BJ (cell line): Measurements from ENCODE around the gene PHETA2. TPM values are rescaled to one million over a fixed set of nuclear protein-coding genes. Genes with fewer than 3 reads are reported as not detected.

ENCODE experiments used
- CTCF ChIA-PET: fragments of 350-600 bp; formaldehyde crosslinking; extraction: SDS; loops from one replicate; lab custom pipeline; 2021; ENCODE audit warnings: antibody characterized with exemption, inconsistent platforms; lab: Yijun Ruan, JAX
- POLR2A ChIA-PET: fragments of 300-600 bp; sonication (Branson Sonifier 250); formaldehyde crosslinking; extraction: SDS; loops from one replicate; lab custom pipeline; 2021; ENCODE audit warnings: antibody characterized with exemption; lab: Charles Lee
- DNase-seq: peaks from one replicate; pipeline ENCODE4 v3.0.0-alpha.2; 2011; ENCODE audit warnings: low read depth
- H3K27me3 ChIP-seq: 2 replicates; pipeline ENCODE4 v1.6.0; 2011; ENCODE audit warnings: low read length; ENCODE audit not compliant: control insufficient read depth, insufficient read depth
- H3K36me3 ChIP-seq: 2 replicates; pipeline ENCODE4 v1.5.1; 2011; ENCODE audit warnings: low read length; ENCODE audit not compliant: control insufficient read depth, insufficient read depth
- H3K4me3 ChIP-seq: 2 replicates; pipeline ENCODE4 v1.5.1; 2011; ENCODE audit warnings: low read depth, mild to moderate bottlenecking, control low read depth, low read length
- polyA plus RNA-seq: library from polyadenylated mRNA; depleted of rRNA; stranded (reverse); fragments of >200 nt; gene quantifications from 2 replicates; pipeline ENCODE4 v1.2.3, GENCODE V29; 2011
- TF ChIP-seq, protein P1 (sequence below): IDR thresholded peaks from 2 replicates; pipeline ENCODE4 v1.5.1; 2011; ENCODE audit warnings: low read depth, mild to moderate bottlenecking, control low read depth, inconsistent platforms, low read length, moderate library complexity; ENCODE audit not compliant: insufficient read depth

The PHETA2 gene
- polyA plus RNA-seq, 1 experiment, result 27.4 TPM

DNA sequence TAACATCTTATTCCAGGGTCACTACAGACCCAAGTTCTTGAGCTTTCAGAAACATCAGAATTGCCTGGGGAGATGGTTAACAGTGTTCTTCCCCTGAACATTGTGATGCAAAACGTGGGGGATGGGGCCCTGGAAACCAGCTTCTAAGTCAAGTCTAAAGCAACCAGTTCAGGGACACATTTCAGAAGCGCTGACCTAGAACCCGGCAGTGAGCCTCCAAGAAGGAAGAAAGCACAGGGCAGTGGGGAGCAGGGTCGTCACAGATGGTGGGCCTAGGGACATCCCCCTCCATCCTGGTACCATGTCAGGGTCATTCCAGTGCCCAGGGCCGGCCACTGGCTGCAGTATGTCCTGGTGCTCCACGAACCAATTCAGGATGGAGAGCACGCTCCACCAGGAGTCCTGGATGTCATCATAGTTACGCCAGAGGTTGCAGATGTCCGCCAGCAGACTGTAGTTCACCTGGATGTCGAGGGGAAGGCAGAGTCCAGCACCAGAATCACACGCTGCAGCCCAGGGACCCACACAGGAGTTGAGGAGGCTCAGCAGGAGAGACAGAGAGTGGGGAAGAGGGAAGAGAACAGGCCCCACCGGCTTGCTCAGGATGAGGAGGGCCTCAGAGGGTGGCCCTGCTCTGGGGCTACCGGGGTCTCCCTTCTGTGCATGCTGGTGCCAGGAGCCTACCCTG lies 8.5 kb upstream of the PHETA2 start:
- Histone ChIP-seq H3K4me3 (no peak overlapping the region), H3K27me3 (no peaks in the 10 kb centered on the region), H3K36me3 (peaks cover 7% of the 10 kb centered on the region)
- TF ChIP-seq, protein P1, sequence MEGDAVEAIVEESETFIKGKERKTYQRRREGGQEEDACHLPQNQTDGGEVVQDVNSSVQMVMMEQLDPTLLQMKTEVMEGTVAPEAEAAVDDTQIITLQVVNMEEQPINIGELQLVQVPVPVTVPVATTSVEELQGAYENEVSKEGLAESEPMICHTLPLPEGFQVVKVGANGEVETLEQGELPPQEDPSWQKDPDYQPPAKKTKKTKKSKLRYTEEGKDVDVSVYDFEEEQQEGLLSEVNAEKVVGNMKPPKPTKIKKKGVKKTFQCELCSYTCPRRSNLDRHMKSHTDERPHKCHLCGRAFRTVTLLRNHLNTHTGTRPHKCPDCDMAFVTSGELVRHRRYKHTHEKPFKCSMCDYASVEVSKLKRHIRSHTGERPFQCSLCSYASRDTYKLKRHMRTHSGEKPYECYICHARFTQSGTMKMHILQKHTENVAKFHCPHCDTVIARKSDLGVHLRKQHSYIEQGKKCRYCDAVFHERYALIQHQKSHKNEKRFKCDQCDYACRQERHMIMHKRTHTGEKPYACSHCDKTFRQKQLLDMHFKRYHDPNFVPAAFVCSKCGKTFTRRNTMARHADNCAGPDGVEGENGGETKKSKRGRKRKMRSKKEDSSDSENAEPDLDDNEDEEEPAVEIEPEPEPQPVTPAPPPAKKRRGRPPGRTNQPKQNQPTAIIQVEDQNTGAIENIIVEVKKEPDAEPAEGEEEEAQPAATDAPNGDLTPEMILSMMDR, result no peak
- ChIA-PET POLR2A (no interaction called here), CTCF (interaction anchor here (1.0 kb wide), 1 partner anchor 25 kb away, joined by 3 read pairs; the partner anchor contains the start of gene NDUFA6)
- DNase-seq, result no peak

DNA sequence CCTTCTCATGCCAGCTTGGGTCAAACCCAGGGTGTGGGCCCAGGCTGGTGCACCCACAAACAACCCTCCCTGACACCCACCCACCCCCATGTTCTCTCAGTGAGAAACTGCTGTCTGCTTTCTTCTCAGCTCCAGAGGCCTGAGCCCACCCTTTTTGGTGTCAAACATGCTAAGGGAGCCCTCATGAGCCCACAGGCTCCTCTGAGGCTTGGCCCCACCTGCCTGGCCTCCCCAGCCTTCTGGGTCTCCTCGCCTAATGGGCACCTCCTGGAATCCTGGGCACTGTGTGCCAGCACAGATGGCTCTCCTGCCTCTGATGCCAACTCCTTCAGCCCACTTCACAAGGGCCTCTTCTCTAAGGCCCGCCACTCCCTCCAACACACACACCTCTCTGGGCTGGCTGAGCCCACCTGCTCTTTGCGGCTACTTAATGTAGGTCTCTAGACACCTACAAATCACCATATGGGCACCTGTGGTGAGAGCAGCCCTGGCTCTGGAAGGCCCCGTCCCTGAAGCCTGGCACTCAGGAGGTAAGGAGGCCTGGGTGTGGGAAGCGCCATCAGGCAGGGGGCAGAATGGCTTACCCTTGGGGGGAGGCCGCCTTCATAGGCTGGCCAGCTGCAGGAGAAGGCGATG lies 7.8 kb upstream of the PHETA2 start:
- H3K27me3 ChIP-seq, result no peaks in the 10 kb centered on the region
- H3K36me3 ChIP-seq, result peaks cover 7% of the 10 kb centered on the region
- CTCF ChIA-PET, result interaction anchor here (2.1 kb wide), 1 partner anchor 8 kb away, joined by 5 read pairs; no protein-coding TSS in a partner anchor
- TF ChIP-seq, protein P1, result no peak
- H3K4me3 ChIP-seq, result no peak overlapping the region
- POLR2A ChIA-PET, result interaction anchor here (0.6 kb wide), 1 partner anchor 13 kb away, joined by 3 read pairs; the partner anchor contains the start of gene SMDT1
- no peak for DNase-seq

DNA sequence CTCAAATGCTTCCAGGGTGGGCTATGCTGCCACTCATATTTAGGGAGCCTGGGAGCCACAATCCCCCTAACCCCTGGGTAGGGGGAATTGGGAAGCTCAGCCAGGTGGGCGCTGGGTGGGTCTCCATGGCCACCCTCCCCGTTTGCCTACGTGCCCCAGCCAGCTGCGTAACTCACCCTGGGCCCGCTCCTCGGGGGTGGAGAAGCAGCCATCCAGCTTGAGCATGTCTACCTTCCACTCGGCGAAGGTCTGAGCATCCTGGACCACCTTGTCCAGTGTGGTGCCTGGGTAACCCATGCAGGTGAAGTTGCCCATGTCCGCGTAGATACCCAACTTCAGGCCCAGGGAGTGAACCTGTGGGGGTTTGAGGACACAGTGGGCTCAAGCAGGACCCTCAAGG lies 7.1 kb upstream of the PHETA2 start:
- ChIA-PET CTCF (interaction anchor here (2.1 kb wide), 1 partner anchor 8 kb away, joined by 5 read pairs; no protein-coding TSS in a partner anchor), POLR2A (interaction anchor here (0.6 kb wide), 1 partner anchor 13 kb away, joined by 3 read pairs; the partner anchor contains the start of gene SMDT1)
- H3K4me3 ChIP-seq, result no peak overlapping the region
- peaks cover 7% of the 10 kb centered on the region for H3K36me3 ChIP-seq
- TF ChIP-seq, protein P1, result no peak
- no peak for DNase-seq
- no peaks in the 10 kb centered on the region for H3K27me3 ChIP-seq

DNA sequence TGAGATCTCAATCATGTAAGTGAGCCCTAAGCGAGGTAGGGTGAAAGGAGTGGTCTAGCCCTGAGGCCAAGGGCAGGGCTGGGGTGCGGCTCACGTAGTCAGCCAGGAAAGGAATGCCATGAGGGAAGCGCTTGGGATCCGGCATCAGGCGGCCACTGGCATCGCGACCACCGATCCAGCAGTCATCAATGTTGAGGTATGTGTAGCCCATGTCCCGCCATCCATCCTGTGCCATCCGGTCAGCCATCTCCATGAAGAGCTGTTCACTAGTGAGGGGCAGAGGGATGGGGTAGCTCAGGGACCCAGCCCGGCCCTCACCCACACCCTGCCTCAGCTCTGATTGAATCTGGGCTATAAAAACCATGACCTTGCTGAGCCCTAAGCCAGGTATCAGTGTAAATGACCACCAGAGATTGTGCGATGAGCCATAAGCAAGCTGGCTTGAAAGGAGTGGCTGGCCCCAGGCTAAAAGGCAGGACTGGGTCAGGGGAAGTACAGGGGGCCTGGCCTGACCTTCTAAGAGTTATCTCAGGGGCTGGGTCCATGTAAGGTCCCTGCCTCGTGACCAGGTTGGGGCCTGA lies 6.3 kb upstream of the PHETA2 start:
- TF ChIP-seq, protein P1, result no peak
- DNase-seq, result no peak
- Histone ChIP-seq H3K36me3 (peaks cover 4% of the 10 kb centered on the region), H3K4me3 (no peak overlapping the region), H3K27me3 (no peaks in the 10 kb centered on the region)
- POLR2A ChIA-PET, result no interaction called here
- CTCF ChIA-PET, result interaction anchor here (2.1 kb wide), 1 partner anchor 9 kb away, joined by 5 read pairs; no protein-coding TSS in a partner anchor

DNA sequence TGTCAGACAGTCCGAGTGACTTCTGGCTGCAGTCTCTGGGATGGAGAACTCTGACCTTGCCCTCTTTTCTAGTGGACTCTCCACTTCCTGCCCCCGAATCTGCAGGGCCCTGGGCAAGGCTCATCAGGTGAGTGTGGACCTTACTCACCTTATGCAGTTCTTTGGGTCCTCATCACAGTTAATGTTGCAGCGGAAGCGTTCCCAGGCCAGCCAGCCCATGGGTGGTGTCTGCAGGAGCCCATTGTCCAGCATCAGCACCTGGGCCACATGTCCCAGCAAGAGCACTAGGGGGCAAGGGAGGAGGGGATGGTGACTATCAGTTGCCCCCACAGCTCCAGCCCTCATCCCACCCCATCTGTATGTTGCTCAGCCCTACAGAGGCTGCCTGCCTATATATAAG lies 5.8 kb upstream of the PHETA2 start:
- H3K27me3 ChIP-seq, result no peaks in the 10 kb centered on the region
- no peak for DNase-seq
- TF ChIP-seq, protein P1, result no peak
- no peak overlapping the region for H3K4me3 ChIP-seq
- ChIA-PET CTCF (interaction anchor here (2.1 kb wide), 1 partner anchor 10 kb away, joined by 5 read pairs; no protein-coding TSS in a partner anchor), POLR2A (no interaction called here)
- peaks cover 4% of the 10 kb centered on the region for H3K36me3 ChIP-seq
